ENCODE results near the gene CREBL2. TPM values are rescaled to one million over a fixed set of nuclear protein-coding genes. Genes with fewer than 3 reads are reported as not detected.

CREBL2 gene
- total RNA-seq, 1 experiment from 2014 or later: 19.3 TPM

GRCh38 chr12:12681061-12681765 is 69.5 kb downstream of the CREBL2 start:
- H3K9me3 ChIP-seq (ENCODE audit: low read length): no peaks in the 10 kb centered on the region
- no peak overlapping the region for H3K27ac ChIP-seq (ENCODE audit: low read length)
- H3K9ac ChIP-seq (ENCODE audit: low read length): no peak overlapping the region
- DNase-seq: no peak
- no peaks in the 10 kb centered on the region for H3K79me2 ChIP-seq (ENCODE audit: low read length)
- no peaks in the 10 kb centered on the region for H3K9me2 ChIP-seq (replicated peaks; ENCODE audit: insufficient read depth, low read length)
- H2AFZ ChIP-seq (ENCODE audit: low read length): no peak overlapping the region
- no peaks in the 10 kb centered on the region for H3K4me1 ChIP-seq (ENCODE audit: low read length)
- no peak overlapping the region for H3K4me3 ChIP-seq (ENCODE audit: low read length)
- no peaks in the 10 kb centered on the region for H3K27me3 ChIP-seq (ENCODE audit: low read length)
- no peaks in the 10 kb centered on the region for H3K36me3 ChIP-seq (ENCODE audit: insufficient read depth, low read length)
- no peaks in the 10 kb centered on the region for H4K20me1 ChIP-seq (ENCODE audit: insufficient read depth, low read depth, low read length)
- no peak overlapping the region for H3K4me2 ChIP-seq (ENCODE audit: low read depth, low read length, poor library complexity, severe bottlenecking)

GRCh38 chr12:12682284-12682683 is 70.6 kb downstream of the CREBL2 start:
- no peaks in the 10 kb centered on the region for H3K79me2 ChIP-seq (ENCODE audit: low read length)
- H3K9me2 ChIP-seq (replicated peaks; ENCODE audit: insufficient read depth, low read length): no peaks in the 10 kb centered on the region
- no peaks in the 10 kb centered on the region for H4K20me1 ChIP-seq (ENCODE audit: insufficient read depth, low read depth, low read length)
- H3K9ac ChIP-seq (ENCODE audit: low read length): no peak overlapping the region
- no peak overlapping the region for H3K4me2 ChIP-seq (ENCODE audit: low read depth, low read length, poor library complexity, severe bottlenecking)
- H3K27ac ChIP-seq (ENCODE audit: low read length): no peak overlapping the region
- no peaks in the 10 kb centered on the region for H3K9me3 ChIP-seq (ENCODE audit: low read length)
- H3K36me3 ChIP-seq (ENCODE audit: insufficient read depth, low read length): no peaks in the 10 kb centered on the region
- H2AFZ ChIP-seq (ENCODE audit: low read length): no peak overlapping the region
- DNase-seq: no peak
- H3K4me1 ChIP-seq (ENCODE audit: low read length): no peaks in the 10 kb centered on the region
- no peaks in the 10 kb centered on the region for H3K27me3 ChIP-seq (ENCODE audit: low read length)
- H3K4me3 ChIP-seq (ENCODE audit: low read length): no peak overlapping the region

- Histone ChIP-seq H3K9me2 (replicated peaks; ENCODE audit: insufficient read depth, low read length) (no peaks in the 10 kb centered on the region), H3K27ac (ENCODE audit: low read length) (no peak overlapping the region), H3K4me1 (ENCODE audit: low read length) (no peaks in the 10 kb centered on the region)
Measured at GRCh38 chr12:12683136-12683697, 71.5 kb downstream of the CREBL2 start.

GRCh38 chr12:12683725-12684124 is 72.0 kb downstream of the CREBL2 start:
- H3K79me2 ChIP-seq (ENCODE audit: low read length): no peaks in the 10 kb centered on the region
- no peaks in the 10 kb centered on the region for H4K20me1 ChIP-seq (ENCODE audit: insufficient read depth, low read depth, low read length)
- no peak overlapping the region for H3K4me2 ChIP-seq (ENCODE audit: low read depth, low read length, poor library complexity, severe bottlenecking)
- no peak overlapping the region for H2AFZ ChIP-seq (ENCODE audit: low read length)
- DNase-seq: no peak
- no peaks in the 10 kb centered on the region for H3K9me3 ChIP-seq (ENCODE audit: low read length)
- no peaks in the 10 kb centered on the region for H3K4me1 ChIP-seq (ENCODE audit: low read length)
- no peaks in the 10 kb centered on the region for H3K36me3 ChIP-seq (ENCODE audit: insufficient read depth, low read length)
- H3K27me3 ChIP-seq (ENCODE audit: low read length): no peaks in the 10 kb centered on the region
- H3K4me3 ChIP-seq (ENCODE audit: low read length): no peak overlapping the region
- no peak overlapping the region for H3K27ac ChIP-seq (ENCODE audit: low read length)
- H3K9me2 ChIP-seq (replicated peaks; ENCODE audit: insufficient read depth, low read length): no peaks in the 10 kb centered on the region
- no peak overlapping the region for H3K9ac ChIP-seq (ENCODE audit: low read length)

More at GRCh38 chr12:12683136-12683697, 71.5 kb downstream of the CREBL2 start:
- Histone ChIP-seq H3K79me2 (ENCODE audit: low read length) (no peaks in the 10 kb centered on the region), H3K27me3 (ENCODE audit: low read length) (no peaks in the 10 kb centered on the region), H3K9ac (ENCODE audit: low read length) (no peak overlapping the region), H2AFZ (ENCODE audit: low read length) (no peak overlapping the region), H3K36me3 (ENCODE audit: insufficient read depth, low read length) (no peaks in the 10 kb centered on the region), H3K4me3 (ENCODE audit: low read length) (no peak overlapping the region), H3K4me2 (ENCODE audit: low read depth, low read length, poor library complexity, severe bottlenecking) (no peak overlapping the region), H4K20me1 (ENCODE audit: insufficient read depth, low read depth, low read length) (no peaks in the 10 kb centered on the region), H3K9me3 (ENCODE audit: low read length) (no peaks in the 10 kb centered on the region)
- no peak for DNase-seq

DNA sequence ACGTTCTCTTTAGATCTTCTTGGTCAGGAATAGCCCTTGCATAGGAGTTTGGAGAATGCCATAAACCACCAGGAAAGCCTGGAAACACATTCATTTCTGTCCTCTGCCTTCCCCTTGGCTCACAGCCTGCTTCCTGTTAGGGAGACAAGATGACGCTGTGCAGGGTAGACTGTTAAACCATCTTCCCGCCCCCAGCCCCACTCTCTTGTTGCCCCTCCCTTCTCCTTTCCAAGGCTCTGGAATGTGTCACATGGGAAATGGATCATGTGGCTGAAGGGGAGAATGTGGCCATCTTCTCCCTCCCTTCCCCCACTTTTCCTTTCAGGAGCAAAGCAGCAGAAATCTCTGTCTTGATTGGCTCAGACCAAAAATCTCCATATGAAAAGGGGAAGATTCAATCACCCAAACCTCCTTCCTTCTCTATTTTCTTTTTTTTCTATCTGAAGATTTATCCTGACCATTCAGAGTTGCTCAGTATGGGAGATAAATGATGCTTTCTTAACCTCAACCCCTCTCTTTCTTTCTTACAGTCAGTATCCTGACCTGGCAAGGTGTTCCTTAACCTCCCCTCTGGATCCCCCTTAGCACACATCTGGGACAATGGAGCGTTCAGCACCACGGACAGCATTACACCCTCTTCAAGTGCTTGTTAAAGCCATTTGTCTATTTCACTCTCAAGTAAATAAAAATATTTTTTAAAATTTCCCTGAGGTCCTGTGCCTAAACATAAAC is 72.9 kb downstream of the CREBL2 start:
- no peak for DNase-seq
- Histone ChIP-seq H2AFZ (ENCODE audit: low read length) (no peak overlapping the region), H3K36me3 (ENCODE audit: insufficient read depth, low read length) (no peaks in the 10 kb centered on the region), H3K79me2 (ENCODE audit: low read length) (no peaks in the 10 kb centered on the region), H3K27ac (ENCODE audit: low read length) (no peak overlapping the region), H3K4me2 (ENCODE audit: low read depth, low read length, poor library complexity, severe bottlenecking) (no peak overlapping the region), H3K4me1 (ENCODE audit: low read length) (no peaks in the 10 kb centered on the region), H3K9me3 (ENCODE audit: low read length) (no peaks in the 10 kb centered on the region), H3K27me3 (ENCODE audit: low read length) (no peaks in the 10 kb centered on the region), H4K20me1 (ENCODE audit: insufficient read depth, low read depth, low read length) (no peaks in the 10 kb centered on the region), H3K4me3 (ENCODE audit: low read length) (no peak overlapping the region), H3K9me2 (replicated peaks; ENCODE audit: insufficient read depth, low read length) (no peaks in the 10 kb centered on the region), H3K9ac (ENCODE audit: low read length) (no peak overlapping the region)

GRCh38 chr12:12685305-12685704 is 73.6 kb downstream of the CREBL2 start:
- H3K4me3 ChIP-seq (ENCODE audit: low read length): no peak overlapping the region
- H3K4me2 ChIP-seq (ENCODE audit: low read depth, low read length, poor library complexity, severe bottlenecking): no peak overlapping the region
- H3K9ac ChIP-seq (ENCODE audit: low read length): no peak overlapping the region
- H3K36me3 ChIP-seq (ENCODE audit: insufficient read depth, low read length): no peaks in the 10 kb centered on the region
- H3K79me2 ChIP-seq (ENCODE audit: low read length): no peaks in the 10 kb centered on the region
- no peaks in the 10 kb centered on the region for H3K9me2 ChIP-seq (replicated peaks; ENCODE audit: insufficient read depth, low read length)
- H4K20me1 ChIP-seq (ENCODE audit: insufficient read depth, low read depth, low read length): no peaks in the 10 kb centered on the region
- no peaks in the 10 kb centered on the region for H3K27me3 ChIP-seq (ENCODE audit: low read length)
- DNase-seq: no peak
- no peaks in the 10 kb centered on the region for H3K4me1 ChIP-seq (ENCODE audit: low read length)
- H2AFZ ChIP-seq (ENCODE audit: low read length): no peak overlapping the region
- H3K9me3 ChIP-seq (ENCODE audit: low read length): no peaks in the 10 kb centered on the region
- no peak overlapping the region for H3K27ac ChIP-seq (ENCODE audit: low read length)

DNA sequence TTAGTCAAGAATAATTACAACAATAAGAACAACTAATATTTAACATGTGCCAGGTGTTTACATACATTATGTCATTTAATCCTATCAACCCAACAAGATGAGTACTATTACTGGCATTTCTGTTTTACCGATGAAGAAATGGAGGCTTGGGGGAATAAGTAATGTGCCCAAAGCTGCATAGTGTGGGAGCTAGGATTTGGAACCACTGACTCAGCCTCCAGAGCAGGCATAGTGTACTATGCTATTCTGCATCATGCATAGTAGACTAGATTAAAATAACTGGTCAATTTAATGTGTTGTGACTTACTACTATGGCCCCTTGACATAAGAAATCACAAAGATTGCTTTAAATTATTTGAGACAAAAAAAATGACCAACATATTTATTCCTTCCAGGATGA is 74.8 kb downstream of the CREBL2 start:
- Histone ChIP-seq H3K9me3 (ENCODE audit: low read length) (no peaks in the 10 kb centered on the region), H3K4me3 (ENCODE audit: low read length) (no peak overlapping the region), H3K79me2 (ENCODE audit: low read length) (no peaks in the 10 kb centered on the region), H3K27me3 (ENCODE audit: low read length) (no peaks in the 10 kb centered on the region), H3K9me2 (replicated peaks; ENCODE audit: insufficient read depth, low read length) (no peaks in the 10 kb centered on the region), H3K9ac (ENCODE audit: low read length) (no peak overlapping the region), H4K20me1 (ENCODE audit: insufficient read depth, low read depth, low read length) (no peaks in the 10 kb centered on the region), H2AFZ (ENCODE audit: low read length) (no peak overlapping the region), H3K4me1 (ENCODE audit: low read length) (peaks cover 5% of the 10 kb centered on the region), H3K27ac (ENCODE audit: low read length) (no peak overlapping the region), H3K36me3 (ENCODE audit: insufficient read depth, low read length) (no peaks in the 10 kb centered on the region), H3K4me2 (ENCODE audit: low read depth, low read length, poor library complexity, severe bottlenecking) (no peak overlapping the region)
- no peak for DNase-seq

DNA sequence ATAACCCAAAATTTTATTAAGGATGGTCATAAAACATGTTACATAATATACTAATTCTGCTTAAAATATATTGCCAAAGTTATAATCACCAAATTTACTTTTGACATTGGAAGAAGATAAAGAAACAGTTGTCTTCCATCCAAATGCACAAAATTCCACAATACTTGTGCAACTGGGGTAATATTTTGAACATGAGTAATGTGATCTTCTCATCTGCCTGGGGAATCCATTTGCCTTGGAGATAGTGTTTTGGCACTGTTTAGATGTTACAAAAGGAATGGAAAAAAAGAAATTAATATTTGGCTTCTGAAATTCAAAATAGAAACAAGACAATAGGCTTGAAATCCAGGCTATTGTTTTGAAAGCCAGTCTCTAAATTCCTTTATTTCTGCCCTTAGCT is 75.2 kb downstream of the CREBL2 start:
- Histone ChIP-seq H3K9me3 (ENCODE audit: low read length) (no peaks in the 10 kb centered on the region), H3K27ac (ENCODE audit: low read length) (no peak overlapping the region), H2AFZ (ENCODE audit: low read length) (no peak overlapping the region), H3K4me1 (ENCODE audit: low read length) (peaks cover 9% of the 10 kb centered on the region), H3K4me3 (ENCODE audit: low read length) (no peak overlapping the region), H3K9ac (ENCODE audit: low read length) (no peak overlapping the region), H3K9me2 (replicated peaks; ENCODE audit: insufficient read depth, low read length) (no peaks in the 10 kb centered on the region), H3K4me2 (ENCODE audit: low read depth, low read length, poor library complexity, severe bottlenecking) (no peak overlapping the region), H3K36me3 (ENCODE audit: insufficient read depth, low read length) (no peaks in the 10 kb centered on the region), H4K20me1 (ENCODE audit: insufficient read depth, low read depth, low read length) (no peaks in the 10 kb centered on the region), H3K27me3 (ENCODE audit: low read length) (no peaks in the 10 kb centered on the region), H3K79me2 (ENCODE audit: low read length) (no peaks in the 10 kb centered on the region)
- no peak for DNase-seq
